WTC11 (cell line): ENCODE measurements around the gene CLASP2.

Experiments used
- CREB1 ChIP-seq: sonication (generic); formaldehyde crosslinking; IDR thresholded peaks from 2 replicates; pipeline ENCODE4 v1.8.0; 2023; ENCODE audit warnings: mild to moderate bottlenecking, missing genetic modification reagents
- CREM ChIP-seq: sonication (generic); formaldehyde crosslinking; IDR thresholded peaks from 2 replicates; pipeline ENCODE4 v1.8.1; 2022; ENCODE audit warnings: mild to moderate bottlenecking, missing genetic modification reagents, moderate library complexity
- CTCF ChIP-seq: fragments of 200-600 bp; IDR thresholded peaks from 2 replicates; pipeline ENCODE4 v1.8.0; 2022; ENCODE audit warnings: antibody characterized with exemption
- ELF4 ChIP-seq: sonication (generic); formaldehyde crosslinking; IDR thresholded peaks from 2 replicates; pipeline ENCODE4 v1.8.1; 2022; ENCODE audit warnings: low read depth, mild to moderate bottlenecking, moderate library complexity, missing genetic modification reagents
- HMGXB4 ChIP-seq: sonication (generic); formaldehyde crosslinking; IDR thresholded peaks from 2 replicates; pipeline ENCODE4 v1.8.1; 2023; ENCODE audit warnings: mild to moderate bottlenecking, moderate library complexity, missing genetic modification reagents
- JUN ChIP-seq: sonication (generic); formaldehyde crosslinking; IDR thresholded peaks from 2 replicates; pipeline ENCODE4 v1.8.0; 2023; ENCODE audit warnings: mild to moderate bottlenecking, missing genetic modification reagents
- MLX ChIP-seq: sonication (generic); formaldehyde crosslinking; IDR thresholded peaks from 2 replicates; pipeline ENCODE4 v1.8.1; 2023; ENCODE audit warnings: mild to moderate bottlenecking, missing genetic modification reagents, moderate library complexity
- NR2C2 ChIP-seq: sonication (generic); formaldehyde crosslinking; IDR thresholded peaks from 2 replicates; pipeline ENCODE4 v1.8.0; 2022; ENCODE audit warnings: mild to moderate bottlenecking, missing genetic modification reagents
- PRDM15 ChIP-seq: sonication (generic); formaldehyde crosslinking; IDR thresholded peaks from 2 replicates; pipeline ENCODE4 v1.8.0; 2022; ENCODE audit warnings: missing genetic modification reagents
- SP1 ChIP-seq: sonication (generic); formaldehyde crosslinking; conservative IDR thresholded peaks from 2 replicates; pipeline ENCODE4 v1.8.1; 2022; ENCODE audit warnings: missing genetic modification reagents
- TEAD1 ChIP-seq: sonication (generic); formaldehyde crosslinking; IDR thresholded peaks from 2 replicates; pipeline ENCODE4 v1.8.0; 2022; ENCODE audit warnings: mild to moderate bottlenecking, missing genetic modification reagents
- ZNF263 ChIP-seq: sonication (generic); formaldehyde crosslinking; IDR thresholded peaks from 2 replicates; pipeline ENCODE4 v1.8.1; 2022; ENCODE audit warnings: low read depth, mild to moderate bottlenecking, moderate library complexity, missing genetic modification reagents

- TF ChIP-seq ZNF263 (CRISPR knock-in tag) (no peak), CREB1 (no peak), CTCF (no peak), SP1 (no peak), TEAD1 (CRISPR knock-in tag) (no peak), HMGXB4 (CRISPR knock-in tag) (no peak), CREM (CRISPR knock-in tag) (no peak), PRDM15 (no peak), ELF4 (no peak), MLX (CRISPR knock-in tag) (no peak), JUN (CRISPR knock-in tag) (no peak), NR2C2 (CRISPR knock-in tag) (no peak)
Measured at GRCh38 chr3:33694944-33695343, 23.1 kb downstream of the CLASP2 start.
